GM10266 (cell line): ENCODE data around the gene ADISSP.

ENCODE experiments used
- DNase-seq: peaks from one replicate; pipeline ENCODE4 v3.0.0; 2012; ENCODE audit errors: extremely low spot score
- TF ChIP-seq, protein P1 (sequence below): IDR thresholded peaks from 2 replicates; pipeline ENCODE4 v1.5.1; 2012; ENCODE audit warnings: mild to moderate bottlenecking, low read depth; ENCODE audit not compliant: control insufficient read depth, insufficient read depth; ENCODE audit errors: missing control alignments

ADISSP gene

DNA sequence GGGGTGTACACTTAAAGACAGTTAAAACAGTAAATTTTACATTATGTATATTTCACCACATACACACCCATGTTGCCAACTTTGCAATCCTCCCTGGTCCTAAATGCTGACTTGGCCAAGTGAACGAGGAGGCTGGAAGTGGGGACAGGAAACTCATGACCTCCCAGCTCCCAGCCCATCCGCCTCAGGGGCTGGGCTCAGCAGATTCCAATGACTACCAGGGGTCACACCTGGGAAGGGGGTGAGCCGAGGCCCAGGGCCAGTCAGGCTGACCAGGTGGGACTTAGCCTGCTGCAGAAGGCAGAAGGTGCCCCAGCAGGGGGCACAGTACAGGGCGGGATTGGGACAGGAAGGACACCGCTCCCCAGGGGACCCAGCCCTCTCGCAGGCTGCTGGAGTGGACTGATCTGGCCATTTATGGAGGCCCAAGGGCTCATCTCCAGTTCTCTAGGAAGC lies 57.5 kb downstream of the ADISSP start:
- TF ChIP-seq, protein P1, sequence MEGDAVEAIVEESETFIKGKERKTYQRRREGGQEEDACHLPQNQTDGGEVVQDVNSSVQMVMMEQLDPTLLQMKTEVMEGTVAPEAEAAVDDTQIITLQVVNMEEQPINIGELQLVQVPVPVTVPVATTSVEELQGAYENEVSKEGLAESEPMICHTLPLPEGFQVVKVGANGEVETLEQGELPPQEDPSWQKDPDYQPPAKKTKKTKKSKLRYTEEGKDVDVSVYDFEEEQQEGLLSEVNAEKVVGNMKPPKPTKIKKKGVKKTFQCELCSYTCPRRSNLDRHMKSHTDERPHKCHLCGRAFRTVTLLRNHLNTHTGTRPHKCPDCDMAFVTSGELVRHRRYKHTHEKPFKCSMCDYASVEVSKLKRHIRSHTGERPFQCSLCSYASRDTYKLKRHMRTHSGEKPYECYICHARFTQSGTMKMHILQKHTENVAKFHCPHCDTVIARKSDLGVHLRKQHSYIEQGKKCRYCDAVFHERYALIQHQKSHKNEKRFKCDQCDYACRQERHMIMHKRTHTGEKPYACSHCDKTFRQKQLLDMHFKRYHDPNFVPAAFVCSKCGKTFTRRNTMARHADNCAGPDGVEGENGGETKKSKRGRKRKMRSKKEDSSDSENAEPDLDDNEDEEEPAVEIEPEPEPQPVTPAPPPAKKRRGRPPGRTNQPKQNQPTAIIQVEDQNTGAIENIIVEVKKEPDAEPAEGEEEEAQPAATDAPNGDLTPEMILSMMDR = no peak
- DNase-seq = no peak

DNA sequence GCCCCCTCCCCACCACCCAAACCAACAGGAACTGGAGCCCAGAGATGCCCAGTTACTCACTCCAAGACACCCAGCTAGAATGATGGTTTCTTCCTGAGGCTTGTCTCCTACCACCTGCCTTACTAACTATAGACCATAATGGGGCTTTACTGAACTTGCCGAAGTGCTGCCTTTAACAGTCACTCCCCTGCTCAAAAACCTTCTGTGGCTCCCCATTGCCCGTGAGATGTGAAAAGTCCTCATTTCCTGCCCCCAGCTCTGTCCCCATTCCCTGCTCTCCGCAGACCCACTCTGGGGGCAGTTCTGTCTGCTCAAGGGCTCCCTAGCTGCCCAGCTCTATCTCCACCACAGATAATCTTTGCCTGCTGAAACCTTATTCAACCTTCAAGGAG lies 60.0 kb downstream of the ADISSP start:
- TF ChIP-seq, protein P1 = no peak

DNA sequence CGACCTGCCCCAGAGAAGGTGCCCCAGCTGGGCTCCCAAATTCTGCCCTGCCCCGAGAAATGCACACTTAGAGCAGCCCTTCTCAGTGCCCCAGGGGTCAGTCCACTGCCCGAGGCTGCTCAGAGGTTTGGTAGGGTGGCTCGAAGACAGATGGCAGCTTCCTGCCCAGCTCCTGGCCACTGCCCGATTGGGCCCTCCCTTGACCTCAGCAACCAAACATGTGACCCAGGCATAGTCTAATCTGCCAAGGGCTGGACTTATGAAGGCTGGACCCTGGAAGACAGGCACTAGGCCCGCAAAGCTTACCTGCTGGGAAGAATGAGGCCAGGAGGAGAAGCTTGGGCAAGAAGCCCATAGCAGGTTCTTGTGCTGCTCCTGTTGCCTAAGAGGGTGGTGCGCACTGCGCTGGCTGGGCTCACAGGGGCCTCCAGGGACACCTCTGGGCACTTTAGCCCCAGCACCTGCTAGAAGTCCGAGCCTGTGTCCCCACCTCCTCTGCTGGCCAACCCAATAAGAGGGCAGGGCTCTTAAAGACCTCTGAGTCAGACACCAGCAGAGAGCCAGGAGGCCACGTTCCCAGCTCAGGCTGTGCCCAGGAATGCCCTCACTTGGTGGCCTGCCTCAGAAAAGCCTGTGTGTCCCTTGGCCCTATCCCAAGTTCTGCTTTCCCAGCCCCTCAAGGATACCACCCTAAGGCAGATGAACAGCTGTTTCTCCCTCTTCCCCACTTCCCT lies 60.6 kb downstream of the ADISSP start:
- DNase-seq = no peak
- TF ChIP-seq, protein P1 = no peak

More for the DNA sequence above, 60.0 kb downstream of the ADISSP start:
- no peak for DNase-seq

DNA sequence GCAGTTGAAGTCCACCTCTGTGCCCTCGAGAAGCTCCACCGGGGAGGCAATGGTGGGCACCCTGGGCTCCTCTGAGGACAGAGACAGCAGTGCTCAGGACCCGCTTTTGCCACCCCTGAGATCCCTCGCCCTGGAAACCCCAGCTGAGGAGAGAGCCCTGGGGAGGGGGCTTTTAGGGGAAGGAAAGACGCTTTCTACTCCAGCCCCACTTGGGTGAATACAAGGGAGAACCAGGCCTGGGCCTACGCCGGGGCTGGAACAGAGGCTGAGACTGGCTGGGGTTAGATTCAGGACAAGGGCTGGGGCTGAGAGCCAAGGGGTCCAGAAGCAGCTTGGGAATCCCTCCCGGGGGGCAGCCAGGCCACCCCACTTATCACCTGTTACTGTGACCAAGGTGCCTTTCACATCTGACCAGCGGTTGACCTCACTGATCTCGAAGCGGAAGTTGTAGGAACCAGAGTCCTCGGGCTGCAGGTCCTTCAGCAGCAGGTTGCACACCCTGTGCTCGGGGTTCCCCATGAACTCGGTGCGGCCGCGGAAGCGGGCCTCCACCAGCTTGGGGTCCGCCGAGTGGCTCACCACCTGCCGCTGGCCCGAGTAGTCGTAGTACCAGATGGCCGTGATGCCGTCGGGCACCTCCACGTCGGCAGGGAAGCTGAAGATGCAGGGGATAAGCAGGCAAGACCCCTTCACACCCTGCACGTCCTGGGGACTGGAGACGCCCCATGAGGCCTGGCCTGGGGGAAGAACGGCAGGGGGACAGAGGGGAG lies 61.4 kb downstream of the ADISSP start:
- DNase-seq = no peak
- TF ChIP-seq, protein P1 = no peak

DNA sequence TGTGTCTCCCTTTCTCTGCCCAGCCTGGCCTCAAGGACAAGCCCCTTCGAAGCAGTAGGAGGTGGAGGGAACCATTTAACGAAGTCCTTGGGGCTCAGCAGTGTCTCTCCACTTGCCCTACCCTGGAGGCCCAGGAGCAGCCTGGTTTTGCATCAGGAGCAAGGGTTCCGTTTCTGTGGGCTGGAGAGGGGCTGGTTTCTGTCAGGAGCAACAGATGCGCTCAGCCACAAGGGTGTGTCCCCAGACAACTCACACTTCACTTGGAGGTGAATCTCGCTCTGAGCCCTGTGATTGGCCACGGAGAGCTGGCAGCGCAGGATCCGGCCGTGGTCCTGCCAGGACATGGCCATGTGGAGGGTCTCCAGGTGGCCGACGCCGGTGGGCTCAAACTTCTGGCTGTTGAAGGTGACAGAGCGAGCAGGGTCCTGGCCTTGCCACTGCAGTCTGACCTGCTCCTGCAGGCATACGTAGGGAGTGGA lies 62.0 kb downstream of the ADISSP start:
- DNase-seq = no peak
- TF ChIP-seq, protein P1 = no peak

DNA sequence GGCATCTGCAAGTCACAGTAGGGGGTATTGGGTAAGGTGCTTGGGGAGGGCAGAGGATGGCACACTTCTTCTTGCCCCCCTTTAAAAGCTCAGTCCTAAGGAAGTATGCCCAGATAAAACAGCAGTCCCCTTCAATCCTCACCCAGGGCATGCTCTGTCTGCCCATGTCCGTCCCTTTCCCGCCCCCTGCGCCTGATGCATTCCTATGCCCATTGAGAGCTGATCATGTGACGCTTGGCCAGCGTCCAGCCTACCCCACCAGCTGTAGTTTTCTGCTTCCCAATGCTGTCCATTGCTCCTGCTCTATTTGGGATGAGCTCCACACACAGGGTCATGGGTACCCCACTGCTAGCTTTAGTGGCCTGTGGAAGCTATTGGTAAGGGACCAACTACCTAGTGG lies 63.5 kb downstream of the ADISSP start:
- TF ChIP-seq, protein P1 = no peak
- DNase-seq = no peak
